WI38 (cell line): ENCODE results near the gene SNRNP27.

ENCODE experiments used
- H3K4me3 ChIP-seq: 2 replicates; pipeline ENCODE4 v1.5.1; 2011; ENCODE audit warnings: low read depth, mild to moderate bottlenecking, control low read depth, low read length
- CTCF ChIP-seq: IDR thresholded peaks from 2 replicates; pipeline ENCODE4 v1.5.1; 2012; ENCODE audit warnings: low read depth, mild to moderate bottlenecking, control low read depth, low read length

The SNRNP27 gene

GRCh38 chr2:69934614-69934908, 40.8 kb downstream of the SNRNP27 start:
- peak overlapping the region; percentile 29; the same call in 1 of the 2 replicates for H3K4me3 ChIP-seq
- no peak for TF ChIP-seq CTCF

GRCh38 chr2:69935011-69935410, 41.3 kb downstream of the SNRNP27 start:
- no peak for TF ChIP-seq CTCF
- H3K4me3 ChIP-seq = no peak overlapping the region

GRCh38 chr2:69936906-69937305, 43.1 kb downstream of the SNRNP27 start:
- H3K4me3 ChIP-seq = no peak overlapping the region
- no peak for TF ChIP-seq CTCF

- TF ChIP-seq CTCF = no peak
- H3K4me3 ChIP-seq = no peak overlapping the region
Observed at GRCh38 chr2:69937968-69938367, 44.2 kb downstream of the SNRNP27 start.

GRCh38 chr2:69939722-69940121, 46.0 kb downstream of the SNRNP27 start:
- no peak for TF ChIP-seq CTCF
- no peak overlapping the region for H3K4me3 ChIP-seq

- TF ChIP-seq CTCF = no peak
- no peak overlapping the region for H3K4me3 ChIP-seq
Observed at GRCh38 chr2:69940691-69941090, 46.9 kb downstream of the SNRNP27 start.

GRCh38 chr2:69943000-69943842, 49.5 kb downstream of the SNRNP27 start:
- TF ChIP-seq CTCF = no peak
- H3K4me3 ChIP-seq = no peak overlapping the region
